ENCODE results near the gene DDX39B. TPM values are rescaled to one million over a fixed set of nuclear protein-coding genes. Genes with fewer than 3 reads are reported as not detected.

DDX39B gene
- total and polyA plus RNA-seq, 9 of the 15 experiments (the other 6 are each of a cell fraction or from before 2014, with no cell fraction given), result 479 to 869 (median 592) TPM

DNA sequence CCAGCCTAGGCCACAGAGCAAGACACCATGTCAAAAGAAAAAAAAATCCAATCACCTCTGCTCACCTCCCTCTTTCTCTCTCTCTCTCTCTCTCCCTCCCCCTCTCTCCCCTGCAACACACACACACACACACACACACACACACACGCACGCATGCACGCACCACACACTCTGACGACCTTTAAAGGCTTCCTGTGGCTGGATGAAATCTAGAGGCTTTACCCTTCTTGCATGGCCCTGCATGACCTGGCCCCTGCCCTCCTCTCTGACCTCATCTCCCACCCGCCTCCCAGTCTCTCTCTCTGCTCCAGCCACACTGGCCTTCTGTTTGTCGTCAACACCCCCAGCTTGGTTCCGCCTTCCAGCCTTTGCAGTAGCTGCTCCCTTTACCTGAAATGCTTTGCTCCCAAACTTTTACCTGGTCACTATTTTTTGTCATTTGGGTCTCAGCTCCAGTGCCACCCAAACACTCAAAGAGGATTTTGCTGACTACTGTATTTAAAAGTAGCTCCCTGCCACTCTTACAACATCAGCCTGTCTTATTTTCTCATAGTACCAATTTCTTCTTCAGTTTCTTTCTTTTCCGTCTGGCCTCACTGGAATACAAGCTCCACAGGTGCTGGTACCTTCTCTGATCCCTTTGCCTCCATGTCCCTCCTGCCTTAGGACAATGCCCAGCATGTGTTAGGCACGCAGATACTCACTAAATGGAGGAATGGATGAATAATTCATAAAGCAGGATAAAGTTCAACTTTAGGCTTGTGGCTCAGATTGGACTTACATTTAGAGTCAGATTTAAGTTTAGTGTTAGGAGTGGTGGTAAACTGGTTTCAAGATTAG, 25.9 kb upstream of the DDX39B start (continued):
- TF ChIP-seq BMI1 (IDR thresholded peaks at IDR 0.05; ENCODE audit: low read length) (no peak), OTX1 (CRISPR knock-in tag; IDR thresholded peaks at IDR 0.05) (no peak), NR2C2 (CRISPR knock-in tag; IDR thresholded peaks at IDR 0.05) (no peak), NR2C2 (tag; IDR thresholded peaks at IDR 0.05) (peak; percentile 67; the same call in 1 of the 2 replicates), HNRNPUL1 (IDR thresholded peaks at IDR 0.05; ENCODE audit: low read length) (no peak), NCOA6 (IDR thresholded peaks at IDR 0.05) (no peak), FOXK1 (CRISPR knock-in tag; IDR thresholded peaks at IDR 0.05; ENCODE audit: borderline replicate concordance) (no peak), CREM (IDR thresholded peaks at IDR 0.05; ENCODE audit: low read depth) (peak; percentile 29; the same call in 1 of the 2 replicates), LCOR (CRISPR knock-in tag; IDR thresholded peaks at IDR 0.05) (no peak), ZNF212 (CRISPR knock-in tag; IDR thresholded peaks at IDR 0.05) (no peak), ESRRA (IDR thresholded peaks at IDR 0.05; ENCODE audit: borderline replicate concordance, low read depth) (peak; percentile 39; the same call in 1 of the 2 replicates), SP2 (IDR thresholded peaks at IDR 0.05; ENCODE audit: extremely low read depth, low read depth, low read length, poor library complexity, severe bottlenecking) (no peak), TAF7 (tag; IDR thresholded peaks at IDR 0.05) (no peak), ZZZ3 (IDR thresholded peaks at IDR 0.05) (no peak), POLR2AphosphoS2 (IDR thresholded peaks at IDR 0.05; ENCODE audit: low read length) (no peak), IRF2 (CRISPR knock-in tag; IDR thresholded peaks at IDR 0.05) (no peak), ZBTB8A (IDR thresholded peaks at IDR 0.05; ENCODE audit: partially characterized antibody) (no peak), ZNF12 (CRISPR knock-in tag; IDR thresholded peaks at IDR 0.05) (no peak)
- TF ChIP-seq, protein P1, sequence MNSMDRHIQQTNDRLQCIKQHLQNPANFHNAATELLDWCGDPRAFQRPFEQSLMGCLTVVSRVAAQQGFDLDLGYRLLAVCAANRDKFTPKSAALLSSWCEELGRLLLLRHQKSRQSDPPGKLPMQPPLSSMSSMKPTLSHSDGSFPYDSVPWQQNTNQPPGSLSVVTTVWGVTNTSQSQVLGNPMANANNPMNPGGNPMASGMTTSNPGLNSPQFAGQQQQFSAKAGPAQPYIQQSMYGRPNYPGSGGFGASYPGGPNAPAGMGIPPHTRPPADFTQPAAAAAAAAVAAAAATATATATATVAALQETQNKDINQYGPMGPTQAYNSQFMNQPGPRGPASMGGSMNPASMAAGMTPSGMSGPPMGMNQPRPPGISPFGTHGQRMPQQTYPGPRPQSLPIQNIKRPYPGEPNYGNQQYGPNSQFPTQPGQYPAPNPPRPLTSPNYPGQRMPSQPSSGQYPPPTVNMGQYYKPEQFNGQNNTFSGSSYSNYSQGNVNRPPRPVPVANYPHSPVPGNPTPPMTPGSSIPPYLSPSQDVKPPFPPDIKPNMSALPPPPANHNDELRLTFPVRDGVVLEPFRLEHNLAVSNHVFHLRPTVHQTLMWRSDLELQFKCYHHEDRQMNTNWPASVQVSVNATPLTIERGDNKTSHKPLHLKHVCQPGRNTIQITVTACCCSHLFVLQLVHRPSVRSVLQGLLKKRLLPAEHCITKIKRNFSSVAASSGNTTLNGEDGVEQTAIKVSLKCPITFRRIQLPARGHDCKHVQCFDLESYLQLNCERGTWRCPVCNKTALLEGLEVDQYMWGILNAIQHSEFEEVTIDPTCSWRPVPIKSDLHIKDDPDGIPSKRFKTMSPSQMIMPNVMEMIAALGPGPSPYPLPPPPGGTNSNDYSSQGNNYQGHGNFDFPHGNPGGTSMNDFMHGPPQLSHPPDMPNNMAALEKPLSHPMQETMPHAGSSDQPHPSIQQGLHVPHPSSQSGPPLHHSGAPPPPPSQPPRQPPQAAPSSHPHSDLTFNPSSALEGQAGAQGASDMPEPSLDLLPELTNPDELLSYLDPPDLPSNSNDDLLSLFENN (IDR thresholded peaks at IDR 0.05; ENCODE audit: low read depth in 2 of 2, low read length in 2 of 2), result no peak
- TF ChIP-seq, protein P2, sequence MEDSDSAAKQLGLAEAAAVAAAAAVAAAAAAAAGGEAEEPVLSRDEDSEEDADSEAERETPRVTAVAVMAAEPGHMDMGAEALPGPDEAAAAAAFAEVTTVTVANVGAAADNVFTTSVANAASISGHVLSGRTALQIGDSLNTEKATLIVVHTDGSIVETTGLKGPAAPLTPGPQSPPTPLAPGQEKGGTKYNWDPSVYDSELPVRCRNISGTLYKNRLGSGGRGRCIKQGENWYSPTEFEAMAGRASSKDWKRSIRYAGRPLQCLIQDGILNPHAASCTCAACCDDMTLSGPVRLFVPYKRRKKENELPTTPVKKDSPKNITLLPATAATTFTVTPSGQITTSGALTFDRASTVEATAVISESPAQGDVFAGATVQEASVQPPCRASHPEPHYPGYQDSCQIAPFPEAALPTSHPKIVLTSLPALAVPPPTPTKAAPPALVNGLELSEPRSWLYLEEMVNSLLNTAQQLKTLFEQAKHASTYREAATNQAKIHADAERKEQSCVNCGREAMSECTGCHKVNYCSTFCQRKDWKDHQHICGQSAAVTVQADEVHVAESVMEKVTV (CRISPR knock-in tag; IDR thresholded peaks at IDR 0.05), result no peak
- TF ChIP-seq, protein P3, sequence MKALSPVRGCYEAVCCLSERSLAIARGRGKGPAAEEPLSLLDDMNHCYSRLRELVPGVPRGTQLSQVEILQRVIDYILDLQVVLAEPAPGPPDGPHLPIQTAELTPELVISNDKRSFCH (CRISPR knock-in tag; IDR thresholded peaks at IDR 0.05), result no peak
- TF ChIP-seq, protein P3 (tag; IDR thresholded peaks at IDR 0.05), result peak; percentile 69; the same call in 1 of the 2 replicates
- TF ChIP-seq, protein P4, sequence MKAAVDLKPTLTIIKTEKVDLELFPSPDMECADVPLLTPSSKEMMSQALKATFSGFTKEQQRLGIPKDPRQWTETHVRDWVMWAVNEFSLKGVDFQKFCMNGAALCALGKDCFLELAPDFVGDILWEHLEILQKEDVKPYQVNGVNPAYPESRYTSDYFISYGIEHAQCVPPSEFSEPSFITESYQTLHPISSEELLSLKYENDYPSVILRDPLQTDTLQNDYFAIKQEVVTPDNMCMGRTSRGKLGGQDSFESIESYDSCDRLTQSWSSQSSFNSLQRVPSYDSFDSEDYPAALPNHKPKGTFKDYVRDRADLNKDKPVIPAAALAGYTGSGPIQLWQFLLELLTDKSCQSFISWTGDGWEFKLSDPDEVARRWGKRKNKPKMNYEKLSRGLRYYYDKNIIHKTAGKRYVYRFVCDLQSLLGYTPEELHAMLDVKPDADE (conservative IDR thresholded peaks at IDR 0.05; ENCODE audit: control insufficient read depth, low read depth, low read length), result no peak
